Endothelial cell of umbilical vein (primary cell): ENCODE results near the gene CHCHD10. TPM values are rescaled to one million over a fixed set of nuclear protein-coding genes. Genes with fewer than 3 reads are reported as not detected.

Experiments
- BruUV-seq: library from RNA; stranded (reverse); fragments of 400-500 nt; replicated peaks from 2 replicates; lab custom pipeline; 2021; lab: Mats Ljungman, UMichigan
- CTCF ChIA-PET: fragments of 300-600, 350-600 bp; sonication (Branson Sonifier 250); formaldehyde crosslinking; loops from one replicate; lab custom pipeline; 2021; ENCODE audit warnings: antibody characterized with exemption, inconsistent platforms; lab: Charles Lee
- POLR2A ChIA-PET: fragments of 300-600, 350-600 bp; sonication (Branson Sonifier 250); formaldehyde crosslinking; loops from one replicate; lab custom pipeline; 2021; ENCODE audit warnings: antibody characterized with exemption, inconsistent platforms; lab: Charles Lee
- DNase-seq: peaks from one replicate; pipeline ENCODE4 v3.0.0-alpha.2; 2011; ENCODE audit warnings: low read depth, low spot score
- FAIRE-seq: peaks from 2 replicates; lab custom pipeline; 2011; peaks lifted over from hg19 to GRCh38; lab: Jason Lieb, UNC
- H2AFZ ChIP-seq: 2 replicates; pipeline ENCODE4 v1.6.0; 2012; ENCODE audit warnings: low read depth, low read length, control low read depth, inconsistent platforms
- H3K27ac ChIP-seq: 2 replicates; pipeline ENCODE4 v1.5.1; 2011; ENCODE audit warnings: low read depth, mild to moderate bottlenecking, control low read depth, low read length, moderate library complexity; ENCODE audit not compliant: insufficient read depth
- H3K27me3 ChIP-seq, 2 experiments: 2 replicates each; pipeline versions ENCODE4 v1.6.0 to v1.6.1; 2011; ENCODE audit warnings: low read length in 2 of 2, mixed read lengths in 1 of 2; ENCODE audit not compliant: control insufficient read depth in 2 of 2, insufficient read depth in 2 of 2
- H3K36me3 ChIP-seq, 2 experiments: 2 replicates in 1 of 2; 3 replicates in 1 of 2; pipeline ENCODE4 v1.5.1; 2011; ENCODE audit warnings: low read length in 2 of 2, mild to moderate bottlenecking in 1 of 2, moderate library complexity in 1 of 2; ENCODE audit not compliant: control insufficient read depth in 2 of 2, insufficient read depth in 2 of 2; ENCODE audit errors: extremely low read depth in 1 of 2
- H3K4me1 ChIP-seq: 3 replicates; pipeline ENCODE4 v1.5.1; 2011; ENCODE audit warnings: mild to moderate bottlenecking, low read length; ENCODE audit not compliant: control insufficient read depth, insufficient read depth; ENCODE audit errors: extremely low read depth
- H3K4me2 ChIP-seq: 2 replicates; pipeline ENCODE4 v1.6.1; 2011; ENCODE audit warnings: low read length, control low read depth, mixed read lengths; ENCODE audit not compliant: insufficient read depth
- H3K4me3 ChIP-seq, 3 experiments: fragments of 200-600 bp in 1 of 3; sonication (generic), shearing (Covaris generic) in 1 of 3; replicated peaks in 1 of 3; 2 replicates each; pipeline ENCODE4 v1.5.1; 2011 to 2016; ENCODE audit warnings: control low read depth in 3 of 3, low read length in 3 of 3, mild to moderate bottlenecking in 2 of 3, inconsistent platforms in 1 of 3, low read depth in 1 of 3, moderate library complexity in 1 of 3; ENCODE audit not compliant: insufficient read depth in 1 of 3
- H3K79me2 ChIP-seq: 2 replicates; pipeline ENCODE4 v1.6.0; 2012; ENCODE audit warnings: low read length, inconsistent platforms; ENCODE audit not compliant: control insufficient read depth, insufficient read depth
- H3K9ac ChIP-seq: replicated peaks from 2 replicates; pipeline ENCODE3; 2011; ENCODE audit warnings: low read length, control low read depth; ENCODE audit not compliant: insufficient read depth; ENCODE audit errors: extremely low read depth
- H3K9me1 ChIP-seq: replicated peaks from 3 replicates; pipeline ENCODE4 v1.6.0; 2011; ENCODE audit warnings: mild to moderate bottlenecking, low read length; ENCODE audit not compliant: control insufficient read depth, insufficient read depth; ENCODE audit errors: extremely low read depth
- H3K9me3 ChIP-seq: replicated peaks from 2 replicates; pipeline ENCODE4 v1.5.1; 2012; ENCODE audit warnings: low read length, inconsistent platforms; ENCODE audit not compliant: control insufficient read depth, insufficient read depth
- H4K20me1 ChIP-seq: replicated peaks from 2 replicates; pipeline ENCODE3; 2011; ENCODE audit warnings: mild to moderate bottlenecking, low read length; ENCODE audit not compliant: control insufficient read depth, insufficient read depth; ENCODE audit errors: extremely low read depth
- CTCF ChIP-seq, 2 donors: IDR thresholded peaks; 1 replicate in 1 of 2; 2 replicates in 1 of 2; pipeline ENCODE4 v1.5.1; 2011; ENCODE audit warnings: low read length in 2 of 2, mild to moderate bottlenecking in 2 of 2, moderate library complexity in 2 of 2, control low read depth in 1 of 2, inconsistent platforms in 1 of 2, low read depth in 1 of 2; ENCODE audit not compliant: insufficient read depth in 1 of 2; ENCODE audit errors: extremely low read depth in 1 of 2
- EZH2 ChIP-seq: IDR thresholded peaks from 2 replicates; pipeline ENCODE4 v1.6.1; 2012; ENCODE audit warnings: borderline replicate concordance, low read depth, mild to moderate bottlenecking, moderate library complexity, low read length, inconsistent platforms; ENCODE audit not compliant: severe bottlenecking
- FOS ChIP-seq: IDR thresholded peaks from 2 replicates; pipeline ENCODE4 v1.6.1; 2011; ENCODE audit warnings: mild to moderate bottlenecking, low read length, moderate library complexity, borderline replicate concordance; ENCODE audit not compliant: insufficient read depth
- GATA2 ChIP-seq: IDR thresholded peaks from 2 replicates; pipeline ENCODE4 v1.7.0; 2011; ENCODE audit warnings: low read depth, mild to moderate bottlenecking, moderate library complexity, mixed read lengths, low read length; ENCODE audit not compliant: insufficient read length, insufficient read depth
- JUN ChIP-seq: IDR thresholded peaks from 2 replicates; pipeline ENCODE4 v1.6.1; 2011; ENCODE audit warnings: borderline replicate concordance, low read depth; ENCODE audit not compliant: insufficient read length, insufficient read depth
- MYC ChIP-seq: IDR thresholded peaks from one replicate; pipeline ENCODE4 v1.6.1; 2011; ENCODE audit warnings: mild to moderate bottlenecking, low read depth, low read length
- POLR2A ChIP-seq: IDR thresholded peaks from 2 replicates; pipeline ENCODE4 v1.6.1; 2012; ENCODE audit warnings: low read depth, mild to moderate bottlenecking, control low read depth, low read length
- POLR2AphosphoS5 ChIP-seq: IDR thresholded peaks from 2 replicates; pipeline ENCODE4 v1.6.1; 2012; ENCODE audit warnings: low read depth, mild to moderate bottlenecking, control low read depth, low read length, moderate library complexity; ENCODE audit not compliant: insufficient read depth
- dilution Hi-C: fragments of 300-500 bp; cut with MboI; formaldehyde crosslinking; loops from one replicate; pipeline ENCODE4 v1.15.0; 2019; ENCODE audit warnings: low sequenced_read_pairs; ENCODE audit not compliant: extremely low pct_ligation_motif_present
- intact Hi-C: fragments of 100-400 bp; cut with micrococcal nuclease; formaldehyde crosslinking; loops from one replicate; pipeline ENCODE4 v1.10.0; 2022
- polyA plus RNA-seq, 4 experiments: library from polyadenylated mRNA; depleted of rRNA in 3 of 4; stranded (reverse) in 3 of 4; unstranded in 1 of 4; fragments of >200 nt; gene quantifications; 2 replicates each; pipeline versions ENCODE4 v1.2.1 to v1.2.3, GENCODE V29; 2011 to 2012; ENCODE audit warnings: missing spikeins in 1 of 4
- total RNA-seq: library from RNA; stranded (reverse); gene quantifications from 2 replicates; pipeline ENCODE4 v1.2.3, GENCODE V29; 2021
- TF ChIP-seq, protein P1 (sequence below): IDR thresholded peaks from 2 replicates; pipeline ENCODE4 v1.6.1; 2011; ENCODE audit not compliant: insufficient read depth, insufficient read length

CHCHD10 gene
- total and polyA plus RNA-seq, 2 donors (not counting 3 experiments of a cell fraction or from before 2014, with no cell fraction given), result 28.1 to 75.6 TPM

DNA sequence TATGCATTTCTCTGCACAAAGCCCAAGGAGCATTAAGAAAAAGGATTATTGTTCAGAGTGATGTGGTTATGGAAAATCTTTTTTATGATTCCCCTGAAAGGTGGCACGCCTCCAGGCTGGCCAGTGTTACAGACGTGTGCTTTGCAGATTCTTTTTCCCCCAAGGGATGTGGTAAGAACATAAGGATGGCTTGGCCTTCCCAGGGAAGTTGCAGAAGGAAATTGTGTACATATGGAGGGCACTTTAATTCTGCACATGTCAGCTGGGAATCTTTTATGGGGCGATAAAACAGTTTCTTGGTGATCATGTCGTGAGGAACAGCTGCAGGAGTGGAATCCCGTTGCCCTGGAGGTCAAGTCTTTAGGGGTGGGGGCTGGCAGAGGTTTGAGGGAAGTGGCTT is 28.7 kb upstream of the CHCHD10 start:
- H3K36me3 ChIP-seq, result peaks cover 8 to 36% of the 10 kb centered on the region in 2 experiments
- no peak for DNase-seq
- no peaks in the 10 kb centered on the region for H3K27me3 ChIP-seq
- ChIA-PET POLR2A (no interaction called here), CTCF (interaction anchor here (1.1 kb wide), 1 partner anchor 25 kb away, joined by 3 read pairs; no protein-coding TSS in a partner anchor)
- intact Hi-C loops, result no loop called here
- peaks cover 16% of the 10 kb centered on the region for H3K79me2 ChIP-seq
- dilution Hi-C loops, result no loop called here
- no peak for FAIRE-seq
- H3K27ac ChIP-seq, result no peak overlapping the region
- no peak overlapping the region for H3K9ac ChIP-seq
- H3K4me3 ChIP-seq, result no peak overlapping the region
- H3K4me2 ChIP-seq, result no peak overlapping the region
- H3K9me1 ChIP-seq, result no peaks in the 10 kb centered on the region
- no TSS peak for BruUV-seq
- H2AFZ ChIP-seq, result no peak overlapping the region
- no peaks in the 10 kb centered on the region for H3K4me1 ChIP-seq
- no peaks in the 10 kb centered on the region for H4K20me1 ChIP-seq
- no peaks in the 10 kb centered on the region for H3K9me3 ChIP-seq
- TF ChIP-seq MYC, result no peak
- no peak for TF ChIP-seq JUN

- Histone ChIP-seq H3K36me3 (peaks cover 0 to 20% of the 10 kb centered on the region in 2 experiments), H3K79me2 (peaks cover 47% of the 10 kb centered on the region), H3K9me3 (no peaks in the 10 kb centered on the region), H4K20me1 (peaks cover 2% of the 10 kb centered on the region), H3K9me1 (no peaks in the 10 kb centered on the region), H3K27ac (no peak overlapping the region), H2AFZ (no peak overlapping the region), H3K4me2 (no peak overlapping the region), H3K27me3 (no peaks in the 10 kb centered on the region), H3K4me3 (no peak overlapping the region), H3K9ac (no peak overlapping the region), H3K4me1 (peaks cover under 1% of the 10 kb centered on the region)
- no TSS peak for BruUV-seq
- DNase-seq (no peak), FAIRE-seq (no peak)
- intact Hi-C loops, result no loop called here
- dilution Hi-C loops, result no loop called here
- TF ChIP-seq CTCF (IDR thresholded peaks at IDR 0.05; ENCODE audit: extremely low read depth in 1 of 2, insufficient read depth in 1 of 2, low read depth in 1 of 2, low read length in 2 of 2) (no peak), POLR2A (no peak), GATA2 (no peak), FOS (no peak), POLR2AphosphoS5 (no peak), MYC (no peak), EZH2 (no peak), JUN (no peak)
- TF ChIP-seq, protein P1, sequence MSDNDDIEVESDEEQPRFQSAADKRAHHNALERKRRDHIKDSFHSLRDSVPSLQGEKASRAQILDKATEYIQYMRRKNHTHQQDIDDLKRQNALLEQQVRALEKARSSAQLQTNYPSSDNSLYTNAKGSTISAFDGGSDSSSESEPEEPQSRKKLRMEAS, result no peak
- ChIA-PET CTCF (no interaction called here), POLR2A (no interaction called here)
Measured at GRCh38 chr22:23793326-23793725, 25.6 kb upstream of the CHCHD10 start.
